ENCODE measurements around the gene SNX9.

The SNX9 gene

GRCh38 chr6:157800420-157801237 lies 22.4 kb upstream of the SNX9 start:
- TF ChIP-seq ZEB2 (tag by site-specific recombination; IDR thresholded peaks at IDR 0.05), result no peak
- TF ChIP-seq, protein P1, sequence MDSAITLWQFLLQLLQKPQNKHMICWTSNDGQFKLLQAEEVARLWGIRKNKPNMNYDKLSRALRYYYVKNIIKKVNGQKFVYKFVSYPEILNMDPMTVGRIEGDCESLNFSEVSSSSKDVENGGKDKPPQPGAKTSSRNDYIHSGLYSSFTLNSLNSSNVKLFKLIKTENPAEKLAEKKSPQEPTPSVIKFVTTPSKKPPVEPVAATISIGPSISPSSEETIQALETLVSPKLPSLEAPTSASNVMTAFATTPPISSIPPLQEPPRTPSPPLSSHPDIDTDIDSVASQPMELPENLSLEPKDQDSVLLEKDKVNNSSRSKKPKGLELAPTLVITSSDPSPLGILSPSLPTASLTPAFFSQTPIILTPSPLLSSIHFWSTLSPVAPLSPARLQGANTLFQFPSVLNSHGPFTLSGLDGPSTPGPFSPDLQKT (IDR thresholded peaks at IDR 0.05; ENCODE audit: borderline replicate concordance, low read depth, low read length), result no peak
- TF ChIP-seq, protein P2, sequence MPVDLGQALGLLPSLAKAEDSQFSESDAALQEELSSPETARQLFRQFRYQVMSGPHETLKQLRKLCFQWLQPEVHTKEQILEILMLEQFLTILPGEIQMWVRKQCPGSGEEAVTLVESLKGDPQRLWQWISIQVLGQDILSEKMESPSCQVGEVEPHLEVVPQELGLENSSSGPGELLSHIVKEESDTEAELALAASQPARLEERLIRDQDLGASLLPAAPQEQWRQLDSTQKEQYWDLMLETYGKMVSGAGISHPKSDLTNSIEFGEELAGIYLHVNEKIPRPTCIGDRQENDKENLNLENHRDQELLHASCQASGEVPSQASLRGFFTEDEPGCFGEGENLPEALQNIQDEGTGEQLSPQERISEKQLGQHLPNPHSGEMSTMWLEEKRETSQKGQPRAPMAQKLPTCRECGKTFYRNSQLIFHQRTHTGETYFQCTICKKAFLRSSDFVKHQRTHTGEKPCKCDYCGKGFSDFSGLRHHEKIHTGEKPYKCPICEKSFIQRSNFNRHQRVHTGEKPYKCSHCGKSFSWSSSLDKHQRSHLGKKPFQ (tag by site-specific recombination; IDR thresholded peaks at IDR 0.05), result no peak
- no peak for TF ChIP-seq ZNF37A (tag by site-specific recombination; IDR thresholded peaks at IDR 0.05)
- no peak for TF ChIP-seq ZNF416 (tag by site-specific recombination; IDR thresholded peaks at IDR 0.05)
- TF ChIP-seq ZNF341 (tag by site-specific recombination; IDR thresholded peaks at IDR 0.05; ENCODE audit: low read depth), result no peak
- no peak for TF ChIP-seq ZNF768 (tag by site-specific recombination; IDR thresholded peaks at IDR 0.05)
- TF ChIP-seq ZNF701 (tag by site-specific recombination; IDR thresholded peaks at IDR 0.05), result no peak
- no peak for TF ChIP-seq ZNF133 (tag by site-specific recombination; IDR thresholded peaks at IDR 0.05)
- TF ChIP-seq ZXDB (tag by site-specific recombination; IDR thresholded peaks at IDR 0.05), result no peak
- TF ChIP-seq PRDM4 (tag by site-specific recombination; IDR thresholded peaks at IDR 0.05), result no peak
- no peak for TF ChIP-seq YY1 (tag by site-specific recombination; IDR thresholded peaks at IDR 0.05)
- no peak for TF ChIP-seq ZNF792 (tag by site-specific recombination; IDR thresholded peaks at IDR 0.05)
- TF ChIP-seq ZNF274 (IDR thresholded peaks at IDR 0.05; ENCODE audit: low read length), result no peak
- TF ChIP-seq ZNF274 (tag by site-specific recombination; IDR thresholded peaks at IDR 0.05; ENCODE audit: borderline replicate concordance), result no peak
- no peak for TF ChIP-seq ZNF747 (tag by site-specific recombination; IDR thresholded peaks at IDR 0.05)
- TF ChIP-seq ZNF624 (tag by site-specific recombination; IDR thresholded peaks at IDR 0.05), result no peak
- TF ChIP-seq ZBTB8A (tag by site-specific recombination; IDR thresholded peaks at IDR 0.05), result no peak
- TF ChIP-seq ZIC2 (tag by site-specific recombination; IDR thresholded peaks at IDR 0.05), result no peak
- ChIA-PET POLR2A (no interaction called here), CTCF (interaction anchor here (0.6 to 1.5 kb wide), 3 partner anchors 73 to 134 kb away, joined by 5 read pairs; no protein-coding TSS in a partner anchor)
- Histone ChIP-seq H3K27ac (ENCODE audit: extremely low read depth, low read depth, low read length) (no peak overlapping the region), H3K4me3 (ENCODE audit: low read depth, low read length) (no peak overlapping the region), H3K9me3 (ENCODE audit: control insufficient read depth, insufficient read depth, low read depth, low read length) (no peaks in the 10 kb centered on the region), H3K4me1 (ENCODE audit: control insufficient read depth, insufficient read depth, low read length) (no peaks in the 10 kb centered on the region), H3K36me3 (ENCODE audit: control insufficient read depth in 2 of 2, insufficient read depth in 1 of 2, low read length in 2 of 2) (no peaks in the 10 kb centered on the region)

- no peak overlapping the region for H3K4me3 ChIP-seq (ENCODE audit: low read depth, low read length)
- H3K4me1 ChIP-seq (ENCODE audit: control insufficient read depth, insufficient read depth, low read length), result no peaks in the 10 kb centered on the region
- ChIA-PET POLR2A (no interaction called here), CTCF (no interaction called here)
- H3K9me3 ChIP-seq (ENCODE audit: control insufficient read depth, insufficient read depth, low read depth, low read length), result no peaks in the 10 kb centered on the region
- no peaks in the 10 kb centered on the region for H3K36me3 ChIP-seq (ENCODE audit: control insufficient read depth in 2 of 2, insufficient read depth in 1 of 2, low read length in 2 of 2)
- no peak overlapping the region for H3K27ac ChIP-seq (ENCODE audit: extremely low read depth, low read depth, low read length)
- TF ChIP-seq ZNF184 (tag by site-specific recombination; IDR thresholded peaks at IDR 0.05), result no peak
- TF ChIP-seq ZNF10 (tag by site-specific recombination; IDR thresholded peaks at IDR 0.05), result peak; percentile 58; the same call in 1 of the 2 replicates
- TF ChIP-seq PRDM10 (tag by site-specific recombination; IDR thresholded peaks at IDR 0.05), result peak; percentile 66
Measured at GRCh38 chr6:157804448-157805327, 18.4 kb upstream of the SNX9 start.

Measured in HEK293 (cell line).